Measurements from ENCODE around the gene RNF213. TPM values are rescaled to one million over a fixed set of nuclear protein-coding genes. Genes with fewer than 3 reads are reported as not detected.

Gene RNF213
- total and polyA plus RNA-seq, 4 donors, result 18.2 to 104 (median 33.5) TPM

- H3K36me3 ChIP-seq (ENCODE audit: control insufficient read depth in 4 of 4, insufficient read depth in 3 of 4, low read depth in 1 of 4, low read length in 3 of 4), result peaks cover 24 to 97% (median 85%) of the 10 kb centered on the region in 4 donors
- H3K9me3 ChIP-seq (ENCODE audit: control insufficient read depth in 4 of 4, low read length in 3 of 4), result no peaks in the 10 kb centered on the region
- no peaks in the 10 kb centered on the region for H3K4me1 ChIP-seq (ENCODE audit: control insufficient read depth in 4 of 4, insufficient read depth in 4 of 4, low read length in 3 of 4)
- TF ChIP-seq NR2F2 (IDR thresholded peaks at IDR 0.05) (no peak), ATF3 (IDR thresholded peaks at IDR 0.05) (no peak), FOXA1 (IDR thresholded peaks at IDR 0.05) (no peak), CTCF (IDR thresholded peaks at IDR 0.05; ENCODE audit: low read depth, low read length, missing input control) (no peak), FOXA2 (IDR thresholded peaks at IDR 0.05) (no peak), RXRA (IDR thresholded peaks at IDR 0.05) (no peak), YY1 (IDR thresholded peaks at IDR 0.05) (no peak), ZBTB33 (IDR thresholded peaks at IDR 0.05) (no peak)
- no peak overlapping the region for H3K27ac ChIP-seq (ENCODE audit: low read depth in 1 of 2, low read length in 2 of 2)
- DNase-seq (ENCODE audit: low spot score), result no peak
- H3K4me3 ChIP-seq (ENCODE audit: low read depth in 1 of 3, low read length in 3 of 3), result no peak overlapping the region
- H3K9ac ChIP-seq (ENCODE audit: low read depth in 1 of 2, low read length in 2 of 2), result no peak overlapping the region
- no peaks in the 10 kb centered on the region for H3K27me3 ChIP-seq (ENCODE audit: control insufficient read depth in 4 of 4, insufficient read depth in 4 of 4, low read length in 3 of 4)
- WGBS, result 98% methylated on average over 24 of the region's 24 CpGs
Observed at GRCh38 chr17:80347948-80348351, 87.3 kb downstream of the RNF213 start.

- no peak overlapping the region for H3K27ac ChIP-seq (ENCODE audit: low read depth in 1 of 2, low read length in 2 of 2)
- H3K9ac ChIP-seq (ENCODE audit: low read depth in 1 of 2, low read length in 2 of 2), result no peak overlapping the region
- no peaks in the 10 kb centered on the region for H3K9me3 ChIP-seq (ENCODE audit: control insufficient read depth in 4 of 4, low read length in 3 of 4)
- no peaks in the 10 kb centered on the region for H3K4me1 ChIP-seq (ENCODE audit: control insufficient read depth in 4 of 4, insufficient read depth in 4 of 4, low read length in 3 of 4)
- no peak for DNase-seq (ENCODE audit: low spot score)
- TF ChIP-seq SP1 (IDR thresholded peaks at IDR 0.05) (no peak), FOXA1 (IDR thresholded peaks at IDR 0.05) (no peak), FOXA2 (IDR thresholded peaks at IDR 0.05) (no peak), REST (IDR thresholded peaks at IDR 0.05) (no peak), JUND (IDR thresholded peaks at IDR 0.05) (no peak), EGR1 (IDR thresholded peaks at IDR 0.05; ENCODE audit: low read depth in 2 of 2) (no peak), HNF4G (IDR thresholded peaks at IDR 0.05) (no peak), RXRA (IDR thresholded peaks at IDR 0.05) (no peak), ATF3 (IDR thresholded peaks at IDR 0.05) (no peak), GABPA (IDR thresholded peaks at IDR 0.05 in 1 of 2, conservative IDR thresholded peaks at IDR 0.05 in 1 of 2) (no peak), ZBTB33 (IDR thresholded peaks at IDR 0.05) (no peak), YY1 (IDR thresholded peaks at IDR 0.05) (no peak), CTCF (IDR thresholded peaks at IDR 0.05; ENCODE audit: low read depth, low read length, missing input control) (no peak)
- H3K36me3 ChIP-seq (ENCODE audit: control insufficient read depth in 4 of 4, insufficient read depth in 3 of 4, low read depth in 1 of 4, low read length in 3 of 4), result peaks cover 27 to 97% (median 84%) of the 10 kb centered on the region in 4 donors
- WGBS, result 91% methylated on average over 18 of the region's 18 CpGs
- no peak overlapping the region for H3K4me3 ChIP-seq (ENCODE audit: low read depth in 1 of 3, low read length in 3 of 3)
- H3K27me3 ChIP-seq (ENCODE audit: control insufficient read depth in 4 of 4, insufficient read depth in 4 of 4, low read length in 3 of 4), result no peaks in the 10 kb centered on the region
Observed at GRCh38 chr17:80348551-80349150, 88.0 kb downstream of the RNF213 start.

Measured in liver (tissue), 9 donors.